Thyroid gland (tissue), 4 donors: Measurements from ENCODE around the gene SETMAR.

Experiments
- POLR2A ChIP-seq, 2 donors: fragments of 450-650 bp; IDR thresholded peaks; one replicate each; pipeline ENCODE4 v1.6.1; 2017; ENCODE audit warnings: antibody characterized with exemption in 2 of 2, mild to moderate bottlenecking in 2 of 2, moderate library complexity in 1 of 2
- TF ChIP-seq, protein P1 (sequence below), 6 experiments: fragments of 200-600 bp in 3 of 6; fragments of 450-650 bp in 3 of 6; sonication (generic) in 3 of 6; IDR thresholded peaks; one replicate each; pipeline ENCODE4 v1.5.1; 2016 to 2019; ENCODE audit warnings: antibody characterized with exemption in 6 of 6, mild to moderate bottlenecking in 2 of 6, inconsistent platforms in 1 of 6, moderate library complexity in 1 of 6

DNA sequence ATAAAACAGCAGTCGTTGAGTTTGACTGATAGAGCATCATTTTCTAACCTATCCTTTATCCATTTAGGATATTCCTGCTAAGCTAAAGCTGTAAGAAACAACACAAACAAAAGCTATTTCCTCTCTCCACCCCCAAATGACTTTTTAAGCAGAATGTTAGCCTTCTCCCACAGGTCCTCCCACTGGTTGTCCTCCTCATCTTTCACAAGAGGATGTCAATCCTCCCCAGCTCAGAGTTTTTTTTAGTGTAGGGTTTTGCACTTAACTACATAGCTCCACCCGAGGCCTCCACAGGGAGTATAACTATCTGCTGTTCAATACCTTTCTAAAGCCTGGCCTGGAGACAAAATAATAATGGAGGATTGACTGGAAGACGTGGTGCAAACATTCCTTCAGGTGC is 7.8 kb downstream of the SETMAR start:
- TF ChIP-seq, protein P1, sequence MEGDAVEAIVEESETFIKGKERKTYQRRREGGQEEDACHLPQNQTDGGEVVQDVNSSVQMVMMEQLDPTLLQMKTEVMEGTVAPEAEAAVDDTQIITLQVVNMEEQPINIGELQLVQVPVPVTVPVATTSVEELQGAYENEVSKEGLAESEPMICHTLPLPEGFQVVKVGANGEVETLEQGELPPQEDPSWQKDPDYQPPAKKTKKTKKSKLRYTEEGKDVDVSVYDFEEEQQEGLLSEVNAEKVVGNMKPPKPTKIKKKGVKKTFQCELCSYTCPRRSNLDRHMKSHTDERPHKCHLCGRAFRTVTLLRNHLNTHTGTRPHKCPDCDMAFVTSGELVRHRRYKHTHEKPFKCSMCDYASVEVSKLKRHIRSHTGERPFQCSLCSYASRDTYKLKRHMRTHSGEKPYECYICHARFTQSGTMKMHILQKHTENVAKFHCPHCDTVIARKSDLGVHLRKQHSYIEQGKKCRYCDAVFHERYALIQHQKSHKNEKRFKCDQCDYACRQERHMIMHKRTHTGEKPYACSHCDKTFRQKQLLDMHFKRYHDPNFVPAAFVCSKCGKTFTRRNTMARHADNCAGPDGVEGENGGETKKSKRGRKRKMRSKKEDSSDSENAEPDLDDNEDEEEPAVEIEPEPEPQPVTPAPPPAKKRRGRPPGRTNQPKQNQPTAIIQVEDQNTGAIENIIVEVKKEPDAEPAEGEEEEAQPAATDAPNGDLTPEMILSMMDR (IDR thresholded peaks at IDR 0.05) = no peak
- TF ChIP-seq POLR2A (IDR thresholded peaks at IDR 0.05) = no peak
